ENCODE results near the gene AUTS2.

Gene AUTS2

DNA sequence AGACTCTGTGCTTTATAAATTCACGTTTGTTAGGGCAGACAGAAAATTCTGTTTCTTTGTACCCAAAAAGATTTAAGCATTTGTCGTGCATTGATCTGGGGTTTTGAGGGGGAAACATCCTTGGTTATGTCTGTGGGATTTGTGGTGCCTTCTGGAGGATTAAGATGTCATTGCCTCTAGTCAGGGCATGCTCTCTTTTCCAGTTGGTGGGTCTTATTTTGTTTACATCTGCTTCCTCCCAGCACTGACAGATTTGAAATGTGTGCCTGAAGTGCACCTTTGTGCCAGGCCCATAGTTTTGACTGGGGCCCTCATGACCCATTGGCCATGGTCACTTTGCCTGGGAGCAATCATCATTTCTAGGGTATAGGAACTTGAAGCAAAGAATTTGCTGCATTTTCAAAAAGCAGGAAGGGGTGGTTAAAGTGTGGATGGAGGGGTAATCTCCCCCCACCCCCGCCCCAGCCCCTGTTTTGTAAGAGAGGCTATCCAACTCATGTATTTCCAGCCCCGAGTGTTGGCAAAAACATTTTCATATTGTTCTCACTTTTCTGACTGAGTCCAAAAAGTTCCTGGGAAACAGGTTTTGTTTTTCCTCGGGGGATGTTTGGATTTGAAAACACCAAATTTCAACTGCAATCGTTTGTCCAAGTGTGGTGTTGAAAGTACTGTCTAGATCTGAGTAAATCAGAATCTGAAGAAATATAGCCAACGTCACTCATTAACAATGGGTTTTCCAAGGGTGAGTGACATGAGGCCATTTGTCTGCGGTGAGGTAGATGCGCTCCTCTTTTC is 1145.5 kb downstream of the AUTS2 start:
- TF ChIP-seq, protein P1, sequence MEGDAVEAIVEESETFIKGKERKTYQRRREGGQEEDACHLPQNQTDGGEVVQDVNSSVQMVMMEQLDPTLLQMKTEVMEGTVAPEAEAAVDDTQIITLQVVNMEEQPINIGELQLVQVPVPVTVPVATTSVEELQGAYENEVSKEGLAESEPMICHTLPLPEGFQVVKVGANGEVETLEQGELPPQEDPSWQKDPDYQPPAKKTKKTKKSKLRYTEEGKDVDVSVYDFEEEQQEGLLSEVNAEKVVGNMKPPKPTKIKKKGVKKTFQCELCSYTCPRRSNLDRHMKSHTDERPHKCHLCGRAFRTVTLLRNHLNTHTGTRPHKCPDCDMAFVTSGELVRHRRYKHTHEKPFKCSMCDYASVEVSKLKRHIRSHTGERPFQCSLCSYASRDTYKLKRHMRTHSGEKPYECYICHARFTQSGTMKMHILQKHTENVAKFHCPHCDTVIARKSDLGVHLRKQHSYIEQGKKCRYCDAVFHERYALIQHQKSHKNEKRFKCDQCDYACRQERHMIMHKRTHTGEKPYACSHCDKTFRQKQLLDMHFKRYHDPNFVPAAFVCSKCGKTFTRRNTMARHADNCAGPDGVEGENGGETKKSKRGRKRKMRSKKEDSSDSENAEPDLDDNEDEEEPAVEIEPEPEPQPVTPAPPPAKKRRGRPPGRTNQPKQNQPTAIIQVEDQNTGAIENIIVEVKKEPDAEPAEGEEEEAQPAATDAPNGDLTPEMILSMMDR (IDR thresholded peaks at IDR 0.05) = no peak
- H3K9me3 Mint-ChIP-seq = no peaks in the 10 kb centered on the region
- H3K27ac Mint-ChIP-seq = peak overlapping the region; percentile 98
- H3K36me3 Mint-ChIP-seq (ENCODE audit: low read depth) = peaks cover 23% of the 10 kb centered on the region
- H3K27me3 Mint-ChIP-seq (ENCODE audit: low read depth, poor library complexity) = no peaks in the 10 kb centered on the region
- DNase-seq = no peak
- H3K4me3 Mint-ChIP-seq = no peak overlapping the region
- peaks cover 84% of the 10 kb centered on the region for H3K4me1 Mint-ChIP-seq

- TF ChIP-seq, protein P1 (IDR thresholded peaks at IDR 0.05) = no peak
- no peaks in the 10 kb centered on the region for H3K9me3 Mint-ChIP-seq
- peaks cover 24% of the 10 kb centered on the region for H3K36me3 Mint-ChIP-seq (ENCODE audit: low read depth)
- H3K27me3 Mint-ChIP-seq (ENCODE audit: low read depth, poor library complexity) = no peaks in the 10 kb centered on the region
- peak overlapping the region; percentile 84 for H3K27ac Mint-ChIP-seq
- no peak overlapping the region for H3K4me3 Mint-ChIP-seq
- H3K4me1 Mint-ChIP-seq = peaks cover 80% of the 10 kb centered on the region
- no peak for DNase-seq
These were observed 1146.2 kb downstream of the AUTS2 start for GRCh38 chr7:70744492-70744891.

DNA sequence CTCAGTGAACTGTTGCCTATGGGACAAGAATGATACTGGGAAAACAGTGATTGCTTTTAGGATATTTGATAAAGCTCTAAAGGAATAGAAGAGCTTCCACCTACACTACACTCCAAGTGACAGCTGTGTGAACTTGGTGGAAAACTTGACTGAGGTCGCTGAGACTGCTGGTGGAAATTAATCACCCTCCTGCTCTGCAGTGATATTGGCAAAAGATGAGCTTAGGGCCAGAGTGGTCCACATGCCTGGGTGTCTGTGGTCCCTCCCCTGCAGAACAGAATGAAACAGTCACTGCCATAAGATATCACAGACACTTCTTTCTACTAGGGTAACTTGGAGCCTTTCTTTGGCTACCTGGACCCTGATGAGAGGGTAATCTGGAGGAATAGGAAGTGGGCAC is 1151.6 kb downstream of the AUTS2 start:
- TF ChIP-seq, protein P1 (IDR thresholded peaks at IDR 0.05) = no peak
- peak overlapping the region; percentile 52 for H3K27ac Mint-ChIP-seq
- H3K9me3 Mint-ChIP-seq = no peaks in the 10 kb centered on the region
- H3K4me3 Mint-ChIP-seq = no peak overlapping the region
- H3K36me3 Mint-ChIP-seq (ENCODE audit: low read depth) = peaks cover 37% of the 10 kb centered on the region
- DNase-seq = no peak
- H3K27me3 Mint-ChIP-seq (ENCODE audit: low read depth, poor library complexity) = no peaks in the 10 kb centered on the region
- peaks cover 64% of the 10 kb centered on the region for H3K4me1 Mint-ChIP-seq

DNA sequence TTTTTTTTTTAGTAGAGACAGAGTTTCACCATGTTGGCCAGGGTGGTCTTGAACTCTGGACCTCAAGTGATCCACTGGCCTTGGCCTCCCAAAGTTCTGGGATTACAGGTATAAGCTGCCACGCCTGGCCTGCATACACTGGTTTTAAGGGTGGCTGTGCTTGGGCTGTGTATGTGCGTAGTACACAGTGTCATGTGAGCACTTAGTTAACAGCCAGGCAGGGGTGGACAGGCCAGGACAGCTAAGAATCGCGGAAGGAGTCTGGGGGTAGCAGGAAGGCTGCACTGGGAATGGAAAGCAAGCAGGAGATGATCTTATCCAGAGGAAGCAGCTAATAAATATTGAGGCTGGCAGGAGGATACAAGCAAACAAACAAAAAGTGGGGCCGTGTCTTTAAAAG is 1153.6 kb downstream of the AUTS2 start:
- TF ChIP-seq, protein P1 (IDR thresholded peaks at IDR 0.05) = no peak
- no peaks in the 10 kb centered on the region for H3K9me3 Mint-ChIP-seq
- DNase-seq = no peak
- H3K27ac Mint-ChIP-seq = peak overlapping the region; percentile 49
- peaks cover 57% of the 10 kb centered on the region for H3K4me1 Mint-ChIP-seq
- H3K4me3 Mint-ChIP-seq = no peak overlapping the region
- peaks cover 28% of the 10 kb centered on the region for H3K36me3 Mint-ChIP-seq (ENCODE audit: low read depth)
- H3K27me3 Mint-ChIP-seq (ENCODE audit: low read depth, poor library complexity) = no peaks in the 10 kb centered on the region

- no peak overlapping the region for H3K4me3 Mint-ChIP-seq
- H3K36me3 Mint-ChIP-seq (ENCODE audit: low read depth) = peaks cover 28% of the 10 kb centered on the region
- H3K27ac Mint-ChIP-seq = peak overlapping the region; percentile 62
- DNase-seq = no peak
- no peaks in the 10 kb centered on the region for H3K9me3 Mint-ChIP-seq
- H3K27me3 Mint-ChIP-seq (ENCODE audit: low read depth, poor library complexity) = no peaks in the 10 kb centered on the region
- TF ChIP-seq, protein P1 (IDR thresholded peaks at IDR 0.05) = no peak
- H3K4me1 Mint-ChIP-seq = peaks cover 65% of the 10 kb centered on the region
These were observed 1154.5 kb downstream of the AUTS2 start for GRCh38 chr7:70752794-70753241.

DNA sequence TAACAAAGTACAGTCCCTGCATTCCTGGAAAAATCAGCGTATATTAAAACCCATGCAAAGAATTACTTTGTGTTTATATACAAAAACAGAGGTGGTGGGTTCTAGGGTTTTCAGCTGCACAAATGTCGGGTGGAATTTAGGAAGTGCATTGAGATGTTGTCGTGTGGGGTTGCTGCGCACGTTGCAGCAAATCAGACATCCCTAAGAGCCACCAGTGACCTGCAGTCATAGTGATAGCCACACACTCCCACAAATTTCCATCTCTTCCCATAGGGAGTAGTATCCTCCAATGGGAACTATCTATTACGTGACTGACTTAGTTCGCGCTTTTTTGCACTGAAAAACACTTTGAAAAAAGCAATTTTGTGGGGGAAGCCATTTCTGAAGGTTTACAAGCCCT is 1158.5 kb downstream of the AUTS2 start:
- Mint-ChIP-seq H3K36me3 (ENCODE audit: low read depth) (peaks cover 42% of the 10 kb centered on the region), H3K9me3 (no peaks in the 10 kb centered on the region), H3K4me3 (no peak overlapping the region), H3K27me3 (ENCODE audit: low read depth, poor library complexity) (no peaks in the 10 kb centered on the region), H3K4me1 (peaks cover 77% of the 10 kb centered on the region), H3K27ac (no peak overlapping the region)
- TF ChIP-seq, protein P1 (IDR thresholded peaks at IDR 0.05) = no peak
- DNase-seq = no peak
